H54 (cell line): ENCODE measurements around the gene SUSD4.

ENCODE experiments used
- DNase-seq: peaks from one replicate; pipeline ENCODE4 v3.0.0; 2011; ENCODE audit warnings: low spot score, mixed read lengths; ENCODE audit not compliant: insufficient read length
- FAIRE-seq: peaks from 3 replicates; lab custom pipeline; 2011; peaks lifted over from hg19 to GRCh38; lab: Jason Lieb, UNC
- POLR2A ChIP-seq: IDR thresholded peaks from 2 replicates; pipeline ENCODE4 v1.6.1; 2011; ENCODE audit warnings: low read depth, mild to moderate bottlenecking, low read length

SUSD4 gene

GRCh38 chr1:223329252-223329651, 34.7 kb downstream of the SUSD4 start:
- FAIRE-seq (no peak), DNase-seq (no peak)
- no peak for TF ChIP-seq POLR2A

DNA sequence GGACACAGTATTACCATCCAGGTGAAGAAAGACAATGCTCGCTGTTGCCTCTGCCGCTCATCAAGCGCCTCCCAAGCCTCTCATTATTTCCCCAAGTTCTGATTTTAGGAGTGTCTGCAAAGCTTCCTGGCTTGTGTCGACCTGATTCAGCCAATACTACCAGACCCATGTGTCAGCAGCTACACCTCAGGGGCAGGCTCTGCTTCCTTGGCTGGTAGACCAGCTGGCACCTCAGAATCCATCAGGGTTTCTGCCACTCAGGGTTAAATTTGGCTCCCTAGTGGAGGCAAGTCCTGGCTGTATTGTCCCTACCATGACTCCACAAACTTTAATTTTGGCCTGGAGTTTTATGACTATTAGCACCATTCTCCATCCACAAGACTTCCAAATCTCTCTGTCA, 35.4 kb downstream of the SUSD4 start:
- FAIRE-seq (no peak), DNase-seq (no peak)
- no peak for TF ChIP-seq POLR2A

GRCh38 chr1:223326776-223327175, 37.2 kb downstream of the SUSD4 start:
- FAIRE-seq (no peak), DNase-seq (no peak)
- TF ChIP-seq POLR2A = no peak

- TF ChIP-seq POLR2A = no peak
- DNase-seq (no peak), FAIRE-seq (no peak)
Measured at GRCh38 chr1:223323491-223324484, 40.2 kb downstream of the SUSD4 start.

DNA sequence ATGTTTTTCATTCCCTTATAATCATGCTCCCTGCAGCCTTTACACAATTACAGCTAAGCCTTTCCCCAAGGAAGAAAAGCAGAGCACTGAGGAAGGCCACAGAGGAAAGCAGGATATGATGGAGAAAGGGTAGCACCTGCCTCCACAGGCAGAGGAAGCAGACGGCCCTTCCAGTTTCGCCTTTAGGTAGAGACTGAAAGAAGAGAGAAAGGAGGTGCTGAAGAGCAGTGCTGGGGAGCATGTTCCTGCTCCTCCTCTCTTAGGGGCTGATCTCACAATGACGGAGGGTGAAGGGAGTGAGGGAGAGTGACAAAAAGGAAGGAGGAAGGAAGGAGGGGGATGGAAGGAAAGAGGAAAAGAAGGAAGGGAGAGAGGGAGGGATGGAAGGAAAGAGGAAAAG, 41.1 kb downstream of the SUSD4 start:
- DNase-seq = no peak
- FAIRE-seq = no peak

GRCh38 chr1:223320959-223321358, 43.0 kb downstream of the SUSD4 start:
- FAIRE-seq = no peak

More for the DNA sequence above, 41.1 kb downstream of the SUSD4 start:
- no peak for TF ChIP-seq POLR2A

GRCh38 chr1:223319905-223320580, 43.9 kb downstream of the SUSD4 start:
- DNase-seq = no peak

More at GRCh38 chr1:223320959-223321358, 43.0 kb downstream of the SUSD4 start:
- DNase-seq = no peak
- TF ChIP-seq POLR2A = no peak

GRCh38 chr1:223319398-223319797, 44.6 kb downstream of the SUSD4 start:
- DNase-seq (no peak), FAIRE-seq (no peak)
- no peak for TF ChIP-seq POLR2A

More at GRCh38 chr1:223319905-223320580, 43.9 kb downstream of the SUSD4 start:
- no peak for TF ChIP-seq POLR2A
- no peak for FAIRE-seq

DNA sequence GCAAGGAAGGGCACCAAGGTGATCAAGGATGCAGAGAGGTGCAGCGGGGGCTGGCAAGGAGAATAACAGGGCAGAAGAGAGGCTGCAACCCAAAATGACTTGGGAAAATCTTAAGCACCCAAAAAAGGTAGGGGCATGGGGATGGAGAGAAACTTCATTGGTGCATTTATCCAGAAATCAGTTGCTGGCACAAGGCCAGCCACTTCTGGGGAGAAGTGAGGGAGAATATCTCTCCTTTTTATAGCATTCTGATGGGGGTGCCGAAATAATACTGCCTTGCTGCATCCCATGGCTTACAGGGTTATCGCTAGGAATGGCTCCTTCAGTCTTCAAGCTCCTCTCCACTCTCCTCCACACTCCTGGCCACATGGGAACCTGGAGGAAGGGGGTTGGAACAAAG, 47.9 kb downstream of the SUSD4 start:
- TF ChIP-seq POLR2A = no peak
- no peak for DNase-seq
- FAIRE-seq = no peak

- FAIRE-seq = no peak
- no peak for TF ChIP-seq POLR2A
- DNase-seq = no peak
Measured at GRCh38 chr1:223315665-223316064, 48.3 kb downstream of the SUSD4 start.

DNA sequence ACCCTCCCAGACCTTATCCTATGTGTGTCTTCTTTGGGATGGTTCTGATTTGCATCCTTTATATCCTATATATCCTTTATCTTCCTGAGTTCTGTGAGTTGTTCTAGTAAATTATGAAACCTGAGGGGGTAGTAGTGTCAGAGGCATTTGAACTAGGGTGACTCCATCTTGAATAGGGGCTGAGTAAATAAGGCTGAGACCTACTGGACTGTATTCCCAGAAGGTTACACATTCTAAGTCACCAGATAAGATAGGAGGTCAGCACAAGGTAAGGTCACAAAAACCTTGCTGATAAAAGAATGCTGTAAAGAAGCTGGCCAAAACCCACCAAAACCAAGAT, 50.6 kb downstream of the SUSD4 start:
- DNase-seq = no peak
- no peak for FAIRE-seq
- no peak for TF ChIP-seq POLR2A

DNA sequence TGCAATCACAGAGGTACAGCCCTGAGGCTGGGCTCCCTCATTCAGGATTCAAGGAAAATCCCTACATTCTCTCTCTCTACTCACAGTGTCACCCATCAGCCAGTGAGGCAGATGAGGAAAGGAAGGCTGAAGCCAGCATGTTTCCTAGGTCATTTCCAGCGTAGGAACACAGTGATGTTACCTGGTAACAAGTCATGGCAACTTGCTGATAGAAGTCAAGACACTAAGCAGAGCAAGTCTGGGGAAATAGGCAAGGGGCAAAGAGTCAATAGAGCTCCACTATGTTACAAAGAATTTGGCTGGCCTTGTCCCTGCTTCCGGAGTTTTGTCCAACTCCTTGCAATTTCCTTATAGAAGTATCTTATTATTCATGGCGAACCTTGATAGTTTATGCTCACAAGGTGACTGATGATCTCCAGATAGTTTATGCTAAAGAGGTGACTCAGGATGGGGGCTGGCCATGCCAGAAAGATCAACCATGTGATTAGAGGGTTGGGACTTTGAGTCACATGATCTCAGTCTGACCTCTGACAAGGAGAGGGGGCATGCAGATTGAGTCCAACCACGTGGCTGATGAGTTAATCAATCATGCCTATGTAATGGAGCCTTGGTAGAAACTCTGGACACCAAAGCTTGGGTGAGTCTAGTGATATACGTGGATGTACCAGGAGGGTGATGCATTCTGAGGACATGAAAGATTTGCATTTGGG, 51.1 kb downstream of the SUSD4 start:
- no peak for TF ChIP-seq POLR2A
- DNase-seq (no peak), FAIRE-seq (no peak)

GRCh38 chr1:223312273-223312672, 51.7 kb downstream of the SUSD4 start:
- DNase-seq = no peak
- FAIRE-seq = no peak
- TF ChIP-seq POLR2A = no peak

- no peak for TF ChIP-seq POLR2A
- FAIRE-seq = no peak
- DNase-seq = no peak
Measured at GRCh38 chr1:223311826-223312225, 52.1 kb downstream of the SUSD4 start.

DNA sequence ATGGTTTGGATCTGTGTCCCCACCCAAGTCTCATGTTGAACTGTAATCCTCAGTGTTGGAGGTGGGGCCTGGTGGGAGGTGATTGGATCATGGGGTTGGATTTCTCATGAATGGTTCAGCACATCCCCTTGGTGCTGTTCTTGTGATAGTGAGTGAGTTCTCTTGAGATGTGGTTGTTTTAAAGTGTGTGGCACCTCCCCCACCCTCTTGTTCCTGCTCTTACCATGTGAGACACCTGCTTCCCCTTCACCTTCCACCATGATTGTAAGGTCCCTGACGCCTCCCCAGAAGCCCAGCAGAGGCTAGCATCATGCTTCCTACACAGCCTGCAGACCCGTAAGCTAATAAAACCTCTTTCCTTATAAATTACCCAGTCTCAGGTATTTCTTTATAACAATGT, 55.8 kb downstream of the SUSD4 start:
- FAIRE-seq (no peak), DNase-seq (no peak)
- no peak for TF ChIP-seq POLR2A
